Vagina (tissue), 2 donors: ENCODE measurements around the gene KLHDC2. TPM values are rescaled to one million over a fixed set of nuclear protein-coding genes. Genes with fewer than 3 reads are reported as not detected.
"Not testable (repeated sequence)": the region's sequence is repeated elsewhere in the genome, so short reads cannot be mapped to it uniquely, and the experiment has no call there.

Experiments used
- DNase-seq, 2 donors: peaks; one replicate each; pipeline ENCODE4 v3.0.0-alpha.2; 2017; ENCODE audit errors: extremely low spot score in 2 of 2
- H3K27ac ChIP-seq: fragments of 200-600 bp; sonication (generic); one replicate; pipeline ENCODE4 v1.5.1; 2019
- H3K27me3 ChIP-seq: fragments of 200-600 bp; sonication (generic); one replicate; pipeline ENCODE4 v1.5.1; 2019
- H3K36me3 ChIP-seq, 2 donors: fragments of 200-600 bp; sonication (generic); one replicate each; pipeline ENCODE4 v1.5.1; 2017 to 2019
- H3K4me1 ChIP-seq: fragments of 200-600 bp; sonication (generic); one replicate; pipeline ENCODE4 v1.5.1; 2019
- H3K4me3 ChIP-seq, 2 donors: fragments of 200-600 bp; sonication (generic); 1 replicate in 1 of 2; 2 replicates in 1 of 2; pipeline ENCODE4 v1.5.1; 2016 to 2019
- H3K9me3 ChIP-seq: fragments of 200-600 bp; sonication (generic); one replicate; pipeline ENCODE4 v1.5.1; 2019
- CTCF ChIP-seq, 3 experiments: fragments of 450-650 bp in 2 of 3; fragments of 200-600 bp in 1 of 3; sonication (generic) in 1 of 3; IDR thresholded peaks; one replicate each; pipeline ENCODE4 v1.5.1; 2017 to 2019; ENCODE audit warnings: antibody characterized with exemption in 3 of 3, mild to moderate bottlenecking in 2 of 3, moderate library complexity in 2 of 3
- POLR2A ChIP-seq, 2 donors: fragments of 450-650 bp; IDR thresholded peaks; one replicate each; pipeline ENCODE4 v1.6.1; 2017; ENCODE audit warnings: antibody characterized with exemption in 2 of 2, mild to moderate bottlenecking in 2 of 2, moderate library complexity in 2 of 2
- POLR2AphosphoS5 ChIP-seq, 2 donors: sonication (generic); formaldehyde crosslinking; IDR thresholded peaks; one replicate each; pipeline ENCODE4 v1.9.0; 2017; ENCODE audit warnings: antibody characterized with exemption in 2 of 2, mild to moderate bottlenecking in 2 of 2, low read depth in 1 of 2; ENCODE audit not compliant: insufficient read depth in 1 of 2
- intact Hi-C: fragments of 100-400 bp; cut with DNase I; formaldehyde crosslinking; loops from one replicate; pipeline ENCODE4 v1.15.1; 2023
- total RNA-seq: library from RNA; depleted of rRNA; stranded (reverse); fragments of >200 nt; gene quantifications from one replicate; pipeline ENCODE4 v1.2.3, GENCODE V29; 2016

Gene KLHDC2
- total RNA-seq, 1 donor from 2014 or later = 77.8 TPM

- peaks cover 0 to 11% of the 10 kb centered on the region in 2 donors for H3K36me3 ChIP-seq
- DNase-seq = no peak
- peak overlapping the region; percentile 98 for H3K27ac ChIP-seq
- H3K9me3 ChIP-seq = no peaks in the 10 kb centered on the region
- intact Hi-C loops = loop anchor here (5.0 kb wide), 1 partner anchor 137 kb away; no protein-coding TSS in a partner anchor
- H3K4me1 ChIP-seq = peaks cover 39% of the 10 kb centered on the region
- H3K4me3 ChIP-seq = peak overlapping the region; percentile 88 to 99
- no peaks in the 10 kb centered on the region for H3K27me3 ChIP-seq
- TF ChIP-seq POLR2AphosphoS5 (IDR thresholded peaks at IDR 0.05; ENCODE audit: insufficient read depth in 1 of 2, low read depth in 1 of 2) = no peak
- no peak for TF ChIP-seq POLR2A (IDR thresholded peaks at IDR 0.05)
- no peak for TF ChIP-seq CTCF (IDR thresholded peaks at IDR 0.05)
These were observed 1.2 kb downstream of the KLHDC2 start for GRCh38 chr14:49769171-49769570.

GRCh38 chr14:49769581-49770211, 1.7 kb downstream of the KLHDC2 start:
- Histone ChIP-seq H3K4me1 (peaks cover 39% of the 10 kb centered on the region), H3K36me3 (peaks cover 0 to 14% of the 10 kb centered on the region in 2 donors)

GRCh38 chr14:49770212-49770817, 2.4 kb downstream of the KLHDC2 start:
- Histone ChIP-seq H3K36me3 (peaks cover 0 to 20% of the 10 kb centered on the region in 2 donors), H3K27ac (no peak overlapping the region), H3K27me3 (no peaks in the 10 kb centered on the region), H3K9me3 (no peaks in the 10 kb centered on the region), H3K4me3 (peak overlapping the region; percentile 88 to 99), H3K4me1 (peaks cover 39% of the 10 kb centered on the region)
- no peak for TF ChIP-seq CTCF (IDR thresholded peaks at IDR 0.05)
- no peak for TF ChIP-seq POLR2A (IDR thresholded peaks at IDR 0.05)
- no peak for TF ChIP-seq POLR2AphosphoS5 (IDR thresholded peaks at IDR 0.05; ENCODE audit: insufficient read depth in 1 of 2, low read depth in 1 of 2)
- DNase-seq = no peak
- intact Hi-C loops = no loop called here

More at GRCh38 chr14:49769581-49770211, 1.7 kb downstream of the KLHDC2 start:
- DNase-seq = no peak
- no peaks in the 10 kb centered on the region for H3K9me3 ChIP-seq
- TF ChIP-seq POLR2A (IDR thresholded peaks at IDR 0.05) (no peak), POLR2AphosphoS5 (IDR thresholded peaks at IDR 0.05; ENCODE audit: insufficient read depth in 1 of 2, low read depth in 1 of 2) (no peak), CTCF (IDR thresholded peaks at IDR 0.05) (no peak)
- H3K27ac ChIP-seq = no peak overlapping the region
- intact Hi-C loops = loop anchor here (5.0 kb wide), 1 partner anchor 137 kb away; no protein-coding TSS in a partner anchor
- no peaks in the 10 kb centered on the region for H3K27me3 ChIP-seq
- H3K4me3 ChIP-seq = peak overlapping the region; percentile 88 to 99

GRCh38 chr14:49771691-49772090, 3.7 kb downstream of the KLHDC2 start:
- H3K4me3 ChIP-seq, H3K9me3 ChIP-seq, DNase-seq, intact Hi-C loops, H3K27ac ChIP-seq, H3K27me3 ChIP-seq: not testable (repeated sequence)
- H3K4me1 ChIP-seq = peaks cover 37% of the 10 kb centered on the region
- H3K36me3 ChIP-seq = peaks cover 0 to 34% of the 10 kb centered on the region in 2 donors

- intact Hi-C loops = no loop called here
- Histone ChIP-seq H3K27ac (no peak overlapping the region), H3K4me3 (no peak overlapping the region), H3K9me3 (no peaks in the 10 kb centered on the region), H3K4me1 (peaks cover 27% of the 10 kb centered on the region), H3K36me3 (peaks cover 0 to 58% of the 10 kb centered on the region in 2 donors), H3K27me3 (no peaks in the 10 kb centered on the region)
- TF ChIP-seq POLR2A (IDR thresholded peaks at IDR 0.05) = no peak
- DNase-seq = no peak
These were observed 6.2 kb downstream of the KLHDC2 start for GRCh38 chr14:49774106-49774505.

GRCh38 chr14:49778421-49778820, 10.5 kb downstream of the KLHDC2 start:
- intact Hi-C loops = no loop called here
- no peak for TF ChIP-seq POLR2AphosphoS5 (IDR thresholded peaks at IDR 0.05; ENCODE audit: insufficient read depth in 1 of 2, low read depth in 1 of 2)
- TF ChIP-seq POLR2A (IDR thresholded peaks at IDR 0.05) = no peak
- no peak for TF ChIP-seq CTCF (IDR thresholded peaks at IDR 0.05)
- Histone ChIP-seq H3K4me1 (no peaks in the 10 kb centered on the region), H3K27me3 (no peaks in the 10 kb centered on the region), H3K27ac (no peak overlapping the region), H3K9me3 (no peaks in the 10 kb centered on the region), H3K36me3 (peaks cover 6 to 93% of the 10 kb centered on the region in 2 donors), H3K4me3 (no peak overlapping the region)
- DNase-seq = no peak

GRCh38 chr14:49781040-49781439, 13.1 kb downstream of the KLHDC2 start:
- DNase-seq, intact Hi-C loops, H3K4me1 ChIP-seq, H3K27me3 ChIP-seq, H3K4me3 ChIP-seq, H3K9me3 ChIP-seq, H3K27ac ChIP-seq: not testable (repeated sequence)
- peaks cover 9 to 99% of the 10 kb centered on the region in 2 donors for H3K36me3 ChIP-seq
